Small intestine (tissue), 7 donors: Measurements from ENCODE around the gene NOP9. TPM values are rescaled to one million over a fixed set of nuclear protein-coding genes. Genes with fewer than 3 reads are reported as not detected.
A peak's percentile ranks its signal among the peaks of the same experiment; 100 is the strongest.

Experiments
- DNase-seq, 2 donors: peaks; one replicate each; pipeline versions ENCODE4 v3.0.0 to v3.0.0-alpha.2; 2013
- FAIRE-seq: peaks from 2 replicates; lab custom pipeline; 2012; peaks lifted over from hg19 to GRCh38; lab: Jason Lieb, UNC
- H3K27ac ChIP-seq, 3 donors: one replicate each; pipeline ENCODE4 v1.5.1; 2013; ENCODE audit warnings: low read length in 2 of 3, mild to moderate bottlenecking in 2 of 3, control low read depth in 1 of 3, inconsistent platforms in 1 of 3, low read depth in 1 of 3, moderate library complexity in 1 of 3
- H3K27me3 ChIP-seq, 3 donors: one replicate each; pipeline ENCODE4 v1.6.1; 2013; ENCODE audit warnings: low read length in 3 of 3, inconsistent platforms in 1 of 3; ENCODE audit not compliant: control insufficient read depth in 3 of 3, insufficient read depth in 3 of 3
- H3K36me3 ChIP-seq, 3 donors: one replicate each; pipeline ENCODE4 v1.6.1; 2013; ENCODE audit warnings: low read length in 3 of 3, inconsistent platforms in 1 of 3, low read depth in 1 of 3, mild to moderate bottlenecking in 1 of 3, moderate library complexity in 1 of 3; ENCODE audit not compliant: control insufficient read depth in 3 of 3, insufficient read depth in 2 of 3
- H3K4me1 ChIP-seq, 3 donors: one replicate each; pipeline ENCODE4 v1.6.1; 2013; ENCODE audit warnings: low read length in 2 of 3, inconsistent platforms in 1 of 3, low read depth in 1 of 3, mild to moderate bottlenecking in 1 of 3, moderate library complexity in 1 of 3; ENCODE audit not compliant: control insufficient read depth in 3 of 3, insufficient read depth in 2 of 3
- H3K4me3 ChIP-seq, 3 donors: one replicate each; pipeline ENCODE4 v1.5.1; 2013; ENCODE audit warnings: low read length in 3 of 3, control low read depth in 1 of 3, inconsistent platforms in 1 of 3, low read depth in 1 of 3, mild to moderate bottlenecking in 1 of 3, moderate library complexity in 1 of 3
- H3K9me3 ChIP-seq, 2 donors: one replicate each; pipeline ENCODE4 v1.6.1; 2013; ENCODE audit warnings: low read depth in 1 of 2, low read length in 1 of 2; ENCODE audit not compliant: control insufficient read depth in 2 of 2, insufficient read depth in 1 of 2
- WGBS, 3 donors: extraction: QIAGEN DNeasy Blood & Tissue Kit; methylation state at CpG; one replicate each; pipeline ENCODE4 v1.1.7; 2013; 5-methylcytosine and 5-hydroxymethylcytosine counted together
- polyA plus RNA-seq, 4 donors: library from polyadenylated mRNA; stranded (reverse) in 3 of 4; unstranded in 1 of 4; fragments of 200-250 nt in 3 of 4; fragments of 120-200 nt in 1 of 4; gene quantifications; one replicate each; pipeline versions ENCODE4 v1.2.1 to v1.2.3, GENCODE V29; 2013
- donor health status: healthy with polysubstance abuse.
- donor health status: control.
- donor health status: control.
- donor health status: Bipolar disorder and iron deficiency.
- donor health status: healthy.

Gene NOP9
- polyA plus RNA-seq, 4 donors: 9.7 to 22.5 (median 16.0) TPM

GRCh38 chr14:24255438-24255837 lies 44.2 kb upstream of the NOP9 start:
- Histone ChIP-seq H3K4me1 (peaks cover 0 to 34% (median 0%) of the 10 kb centered on the region in 3 donors), H3K27me3 (no peaks in the 10 kb centered on the region), H3K27ac (no peak overlapping the region), H3K36me3 (peaks cover 0 to 58% (median 0%) of the 10 kb centered on the region in 3 donors), H3K9me3 (no peaks in the 10 kb centered on the region), H3K4me3 (no peak overlapping the region)
- FAIRE-seq (no peak), DNase-seq (no peak)
- WGBS, 3 donors: 81 to 87% (median 83%) methylated on average over 8 of the region's 8 CpGs

- peak in 1 of 2 donors; percentile 29 for DNase-seq
- peaks cover 0 to 34% (median 0%) of the 10 kb centered on the region in 3 donors for H3K4me1 ChIP-seq
- no peak for FAIRE-seq
- H3K9me3 ChIP-seq: no peaks in the 10 kb centered on the region
- H3K27me3 ChIP-seq: no peaks in the 10 kb centered on the region
- H3K36me3 ChIP-seq: peaks cover 0 to 62% (median 0%) of the 10 kb centered on the region in 3 donors
- H3K4me3 ChIP-seq: no peak overlapping the region
- H3K27ac ChIP-seq: no peak overlapping the region
- 86 to 94% (median 91%) methylated on average over 12 of the region's 12 CpGs for WGBS, 3 donors
These were observed 43.5 kb upstream of the NOP9 start for GRCh38 chr14:24255931-24256711.

- no peak for FAIRE-seq
- no peak overlapping the region for H3K4me3 ChIP-seq
These were observed 42.7 kb upstream of the NOP9 start for GRCh38 chr14:24256960-24257359.

GRCh38 chr14:24258119-24258518 lies 41.5 kb upstream of the NOP9 start:
- FAIRE-seq (no peak), DNase-seq (peak in 1 of 2 donors; percentile 13)
- Histone ChIP-seq H3K9me3 (no peaks in the 10 kb centered on the region), H3K4me1 (peaks cover 0 to 21% (median 0%) of the 10 kb centered on the region in 3 donors), H3K36me3 (peaks cover 0 to 63% (median 0%) of the 10 kb centered on the region in 3 donors), H3K4me3 (no peak overlapping the region), H3K27ac (no peak overlapping the region), H3K27me3 (no peaks in the 10 kb centered on the region)
- 78 to 82% (median 79%) methylated on average over 8 to 9 of the region's 9 CpGs for WGBS, 3 donors

More at GRCh38 chr14:24256960-24257359, 42.7 kb upstream of the NOP9 start:
- Histone ChIP-seq H3K36me3 (peaks cover 0 to 66% (median 0%) of the 10 kb centered on the region in 3 donors), H3K27me3 (no peaks in the 10 kb centered on the region), H3K27ac (no peak overlapping the region), H3K9me3 (no peaks in the 10 kb centered on the region), H3K4me1 (peaks cover 0 to 33% (median 0%) of the 10 kb centered on the region in 3 donors)
- no peak for DNase-seq
- 81 to 88% (median 85%) methylated on average over 4 of the region's 4 CpGs for WGBS, 3 donors

- no peak overlapping the region for H3K4me3 ChIP-seq
- H3K27me3 ChIP-seq: no peaks in the 10 kb centered on the region
- WGBS, 3 donors: 92 to 94% (median 93%) methylated on average over 18 of the region's 18 CpGs
- H3K9me3 ChIP-seq: no peaks in the 10 kb centered on the region
- no peak for DNase-seq
- no peak for FAIRE-seq
- no peak overlapping the region for H3K27ac ChIP-seq
- peaks cover 0 to 68% (median 0%) of the 10 kb centered on the region in 3 donors for H3K36me3 ChIP-seq
- H3K4me1 ChIP-seq: peaks cover 0 to 21% (median 0%) of the 10 kb centered on the region in 3 donors
These were observed 40.9 kb upstream of the NOP9 start for GRCh38 chr14:24258548-24259265.

GRCh38 chr14:24259282-24260025 lies 40.2 kb upstream of the NOP9 start:
- 79 to 83% (median 80%) methylated on average over 15 to 16 of the region's 16 CpGs for WGBS, 3 donors
- no peaks in the 10 kb centered on the region for H3K27me3 ChIP-seq
- H3K9me3 ChIP-seq: no peaks in the 10 kb centered on the region
- DNase-seq (no peak), FAIRE-seq (no peak)
- no peak overlapping the region for H3K4me3 ChIP-seq
- peaks cover 0 to 21% (median 0%) of the 10 kb centered on the region in 3 donors for H3K4me1 ChIP-seq
- peaks cover 0 to 68% (median 0%) of the 10 kb centered on the region in 3 donors for H3K36me3 ChIP-seq
- no peak overlapping the region for H3K27ac ChIP-seq

- Histone ChIP-seq H3K27me3 (no peaks in the 10 kb centered on the region), H3K36me3 (peaks cover 0 to 68% (median 0%) of the 10 kb centered on the region in 3 donors), H3K4me1 (peaks cover 0 to 15% (median 0%) of the 10 kb centered on the region in 3 donors), H3K9me3 (no peaks in the 10 kb centered on the region), H3K27ac (no peak overlapping the region), H3K4me3 (no peak overlapping the region)
- 64 to 83% (median 75%) methylated on average over 15 to 16 of the region's 16 CpGs for WGBS, 3 donors
- FAIRE-seq: no peak
- peak in 1 of 2 donors; percentile 15 for DNase-seq
These were observed 39.4 kb upstream of the NOP9 start for GRCh38 chr14:24260026-24260779.
